Breast epithelium (tissue), 3 donors: ENCODE results near the gene HCN4.

Source experiments
- POLR2A ChIP-seq: fragments of 450-650 bp; IDR thresholded peaks from one replicate; pipeline ENCODE4 v1.6.1; 2016; ENCODE audit warnings: antibody characterized with exemption, mild to moderate bottlenecking, moderate library complexity
- POLR2AphosphoS5 ChIP-seq, 3 donors: sonication (generic); formaldehyde crosslinking; IDR thresholded peaks; one replicate each; pipeline ENCODE4 v1.6.1; 2017; ENCODE audit warnings: antibody characterized with exemption in 3 of 3
- TF ChIP-seq, protein P1 (sequence below), 3 donors: fragments of 450-650 bp; IDR thresholded peaks; one replicate each; pipeline ENCODE4 v1.5.1; 2016 to 2017; ENCODE audit warnings: antibody characterized with exemption in 3 of 3, mild to moderate bottlenecking in 3 of 3, moderate library complexity in 3 of 3

DNA sequence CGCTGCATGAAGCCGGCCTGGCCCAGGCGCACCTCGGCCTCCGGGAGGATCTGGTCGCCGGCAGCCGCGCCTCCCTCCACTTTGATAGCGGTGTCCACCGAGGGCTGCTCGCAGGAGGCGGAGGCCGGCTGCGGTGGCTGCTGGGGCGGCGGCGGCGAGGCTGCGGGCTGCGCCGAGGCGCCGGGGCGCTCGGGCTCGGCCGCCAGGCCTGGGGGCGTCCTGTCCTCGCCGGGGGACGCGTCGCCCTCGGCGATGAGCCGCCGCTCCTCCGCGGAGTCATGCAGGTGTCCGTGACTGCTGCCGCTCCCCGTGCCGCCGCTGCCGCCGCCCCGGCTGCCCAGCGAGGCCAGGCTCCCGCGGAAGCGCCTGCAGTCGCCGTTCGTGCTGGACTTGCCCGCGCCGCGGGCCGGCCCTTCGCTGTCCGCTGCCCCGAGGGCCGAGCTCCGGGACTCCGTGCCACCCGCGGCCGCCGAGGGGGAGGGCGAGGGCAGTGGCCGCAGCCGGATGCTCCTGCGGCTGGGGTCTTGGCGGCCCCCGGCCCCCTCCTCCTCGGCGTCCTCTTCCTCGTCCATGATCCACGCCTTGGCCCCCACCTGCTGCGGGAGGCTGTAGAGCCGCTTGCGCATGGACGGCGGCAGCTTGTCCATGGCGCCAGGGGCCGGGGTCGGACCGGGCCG is 996 bp downstream of the HCN4 start:
- TF ChIP-seq, protein P1, sequence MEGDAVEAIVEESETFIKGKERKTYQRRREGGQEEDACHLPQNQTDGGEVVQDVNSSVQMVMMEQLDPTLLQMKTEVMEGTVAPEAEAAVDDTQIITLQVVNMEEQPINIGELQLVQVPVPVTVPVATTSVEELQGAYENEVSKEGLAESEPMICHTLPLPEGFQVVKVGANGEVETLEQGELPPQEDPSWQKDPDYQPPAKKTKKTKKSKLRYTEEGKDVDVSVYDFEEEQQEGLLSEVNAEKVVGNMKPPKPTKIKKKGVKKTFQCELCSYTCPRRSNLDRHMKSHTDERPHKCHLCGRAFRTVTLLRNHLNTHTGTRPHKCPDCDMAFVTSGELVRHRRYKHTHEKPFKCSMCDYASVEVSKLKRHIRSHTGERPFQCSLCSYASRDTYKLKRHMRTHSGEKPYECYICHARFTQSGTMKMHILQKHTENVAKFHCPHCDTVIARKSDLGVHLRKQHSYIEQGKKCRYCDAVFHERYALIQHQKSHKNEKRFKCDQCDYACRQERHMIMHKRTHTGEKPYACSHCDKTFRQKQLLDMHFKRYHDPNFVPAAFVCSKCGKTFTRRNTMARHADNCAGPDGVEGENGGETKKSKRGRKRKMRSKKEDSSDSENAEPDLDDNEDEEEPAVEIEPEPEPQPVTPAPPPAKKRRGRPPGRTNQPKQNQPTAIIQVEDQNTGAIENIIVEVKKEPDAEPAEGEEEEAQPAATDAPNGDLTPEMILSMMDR (IDR thresholded peaks at IDR 0.05) = no peak
- TF ChIP-seq POLR2A = no peak
- TF ChIP-seq POLR2AphosphoS5 (IDR thresholded peaks at IDR 0.05) = no peak
